ENCODE results near the gene ADAMTS2.

The ADAMTS2 gene

DNA sequence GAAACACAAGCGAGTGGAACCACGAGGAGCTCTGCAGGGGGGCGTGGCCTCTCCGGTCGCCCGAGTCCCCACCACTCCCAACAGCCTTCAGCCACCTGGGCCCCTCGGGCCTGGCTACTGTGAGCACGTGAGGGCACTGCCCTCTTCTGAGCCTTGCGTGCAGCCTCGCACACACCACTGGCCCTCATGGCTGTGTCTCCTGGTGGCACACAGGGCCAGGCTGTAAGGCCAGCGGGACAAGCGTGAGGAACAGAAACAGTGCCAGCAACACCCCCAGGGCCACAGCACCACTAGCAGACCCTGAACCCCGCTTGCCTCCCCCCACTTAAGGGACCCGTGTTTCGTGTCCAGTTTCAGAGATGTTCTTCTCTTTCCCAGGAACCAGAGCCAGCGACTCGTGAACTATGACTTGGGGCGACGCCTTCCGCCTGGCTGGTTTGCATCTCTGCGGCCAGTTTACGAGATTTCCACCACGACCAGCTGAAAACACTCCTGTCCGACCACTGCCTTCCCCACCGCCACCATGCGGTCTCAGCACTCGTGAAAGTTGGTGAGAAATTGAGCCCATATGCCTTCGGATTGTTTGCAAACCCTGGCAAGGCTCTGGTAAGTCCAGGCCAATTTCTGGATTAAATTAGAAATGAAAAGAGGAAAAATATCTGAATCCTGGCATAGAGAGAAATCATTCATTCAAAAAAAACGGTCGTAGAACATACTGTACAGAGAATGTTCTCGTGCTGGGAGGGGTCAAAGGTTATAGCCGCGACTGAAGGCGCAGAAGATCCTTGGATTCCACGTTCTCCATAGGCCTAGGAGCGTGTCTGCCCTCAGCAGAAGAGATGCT lies 149.5 kb downstream of the ADAMTS2 start:
- no peak for DNase-seq (ENCODE audit: extremely low spot score)
- TF ChIP-seq ARNT (IDR thresholded peaks at IDR 0.05) (no peak), SUZ12 (IDR thresholded peaks at IDR 0.05) (no peak), CTBP1 (IDR thresholded peaks at IDR 0.05; ENCODE audit: borderline replicate concordance) (no peak), FOXM1 (IDR thresholded peaks at IDR 0.05; ENCODE audit: borderline replicate concordance) (no peak), ZNF384 (IDR thresholded peaks at IDR 0.05) (no peak), L3MBTL2 (conservative IDR thresholded peaks at IDR 0.05) (no peak), FOXK2 (IDR thresholded peaks at IDR 0.05) (no peak), LEF1 (IDR thresholded peaks at IDR 0.05; ENCODE audit: borderline replicate concordance) (no peak), NFRKB (IDR thresholded peaks at IDR 0.05) (no peak), TARDBP (IDR thresholded peaks at IDR 0.05) (no peak), BHLHE40 (IDR thresholded peaks at IDR 0.05; ENCODE audit: borderline replicate concordance) (no peak), FOXA1 (IDR thresholded peaks at IDR 0.05) (no peak), SP1 (IDR thresholded peaks at IDR 0.05) (no peak), HDGF (IDR thresholded peaks at IDR 0.05; ENCODE audit: borderline replicate concordance) (no peak), ELF4 (IDR thresholded peaks at IDR 0.05) (no peak)
- TF ChIP-seq, protein P1, sequence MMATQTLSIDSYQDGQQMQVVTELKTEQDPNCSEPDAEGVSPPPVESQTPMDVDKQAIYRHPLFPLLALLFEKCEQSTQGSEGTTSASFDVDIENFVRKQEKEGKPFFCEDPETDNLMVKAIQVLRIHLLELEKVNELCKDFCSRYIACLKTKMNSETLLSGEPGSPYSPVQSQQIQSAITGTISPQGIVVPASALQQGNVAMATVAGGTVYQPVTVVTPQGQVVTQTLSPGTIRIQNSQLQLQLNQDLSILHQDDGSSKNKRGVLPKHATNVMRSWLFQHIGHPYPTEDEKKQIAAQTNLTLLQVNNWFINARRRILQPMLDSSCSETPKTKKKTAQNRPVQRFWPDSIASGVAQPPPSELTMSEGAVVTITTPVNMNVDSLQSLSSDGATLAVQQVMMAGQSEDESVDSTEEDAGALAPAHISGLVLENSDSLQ (IDR thresholded peaks at IDR 0.05), result no peak
- CTCF ChIA-PET, result no interaction called here
- POLR2A ChIA-PET, result no interaction called here

DNA sequence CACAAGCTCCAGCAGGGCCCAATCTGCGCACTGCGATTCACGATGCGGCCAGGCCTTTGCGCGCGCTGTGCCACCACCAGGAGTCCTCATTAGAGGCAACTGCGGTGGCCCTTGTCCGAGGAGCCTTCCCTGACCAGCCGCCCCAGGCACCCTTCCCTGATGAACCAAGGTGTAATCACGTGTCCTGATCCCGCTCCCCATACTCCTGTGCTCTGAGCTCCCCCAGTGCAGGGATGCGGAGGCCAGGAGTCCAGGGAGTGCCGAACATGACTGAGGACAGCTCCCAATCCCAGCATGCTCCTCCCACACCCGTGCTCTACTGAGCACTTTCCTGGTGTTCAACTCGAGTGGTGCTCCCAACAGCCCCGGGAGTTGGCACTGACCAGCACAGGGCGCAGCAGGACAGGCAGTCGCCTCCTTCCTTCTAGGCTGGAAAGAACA lies 150.3 kb downstream of the ADAMTS2 start:
- TF ChIP-seq FOXK2 (IDR thresholded peaks at IDR 0.05) (no peak), FOXA1 (IDR thresholded peaks at IDR 0.05) (no peak), SUZ12 (IDR thresholded peaks at IDR 0.05) (no peak), ZNF384 (IDR thresholded peaks at IDR 0.05) (no peak), HDGF (IDR thresholded peaks at IDR 0.05; ENCODE audit: borderline replicate concordance) (no peak), ELF4 (IDR thresholded peaks at IDR 0.05) (no peak)
- TF ChIP-seq, protein P1 (IDR thresholded peaks at IDR 0.05), result no peak
- POLR2A ChIA-PET, result no interaction called here
- CTCF ChIA-PET, result no interaction called here
- DNase-seq (ENCODE audit: extremely low spot score), result no peak

- DNase-seq (ENCODE audit: extremely low spot score), result no peak
- ChIA-PET POLR2A (no interaction called here), CTCF (no interaction called here)
- no peak for TF ChIP-seq ELF4 (IDR thresholded peaks at IDR 0.05)
- TF ChIP-seq TARDBP (IDR thresholded peaks at IDR 0.05), result no peak
- no peak for TF ChIP-seq FOXK2 (IDR thresholded peaks at IDR 0.05)
- TF ChIP-seq SP1 (IDR thresholded peaks at IDR 0.05), result no peak
- no peak for TF ChIP-seq NFRKB (IDR thresholded peaks at IDR 0.05)
- TF ChIP-seq L3MBTL2 (conservative IDR thresholded peaks at IDR 0.05), result no peak
Observed at GRCh38 chr5:179194201-179194910, 150.9 kb downstream of the ADAMTS2 start.

GRCh38 chr5:179193746-179194145 lies 151.5 kb downstream of the ADAMTS2 start:
- ChIA-PET POLR2A (no interaction called here), CTCF (no interaction called here)
- no peak for TF ChIP-seq NFRKB (IDR thresholded peaks at IDR 0.05)
- no peak for TF ChIP-seq CTBP1 (IDR thresholded peaks at IDR 0.05; ENCODE audit: borderline replicate concordance)
- TF ChIP-seq L3MBTL2 (conservative IDR thresholded peaks at IDR 0.05), result no peak
- no peak for TF ChIP-seq FOXM1 (IDR thresholded peaks at IDR 0.05; ENCODE audit: borderline replicate concordance)
- no peak for TF ChIP-seq ZNF384 (IDR thresholded peaks at IDR 0.05)
- no peak for TF ChIP-seq LEF1 (IDR thresholded peaks at IDR 0.05; ENCODE audit: borderline replicate concordance)
- TF ChIP-seq, protein P1 (IDR thresholded peaks at IDR 0.05), result no peak
- no peak for TF ChIP-seq FOXA1 (IDR thresholded peaks at IDR 0.05)
- TF ChIP-seq TARDBP (IDR thresholded peaks at IDR 0.05), result no peak
- TF ChIP-seq SP1 (IDR thresholded peaks at IDR 0.05), result no peak
- TF ChIP-seq SUZ12 (IDR thresholded peaks at IDR 0.05), result no peak
- TF ChIP-seq FOXK2 (IDR thresholded peaks at IDR 0.05), result no peak
- DNase-seq (ENCODE audit: extremely low spot score), result no peak

DNA sequence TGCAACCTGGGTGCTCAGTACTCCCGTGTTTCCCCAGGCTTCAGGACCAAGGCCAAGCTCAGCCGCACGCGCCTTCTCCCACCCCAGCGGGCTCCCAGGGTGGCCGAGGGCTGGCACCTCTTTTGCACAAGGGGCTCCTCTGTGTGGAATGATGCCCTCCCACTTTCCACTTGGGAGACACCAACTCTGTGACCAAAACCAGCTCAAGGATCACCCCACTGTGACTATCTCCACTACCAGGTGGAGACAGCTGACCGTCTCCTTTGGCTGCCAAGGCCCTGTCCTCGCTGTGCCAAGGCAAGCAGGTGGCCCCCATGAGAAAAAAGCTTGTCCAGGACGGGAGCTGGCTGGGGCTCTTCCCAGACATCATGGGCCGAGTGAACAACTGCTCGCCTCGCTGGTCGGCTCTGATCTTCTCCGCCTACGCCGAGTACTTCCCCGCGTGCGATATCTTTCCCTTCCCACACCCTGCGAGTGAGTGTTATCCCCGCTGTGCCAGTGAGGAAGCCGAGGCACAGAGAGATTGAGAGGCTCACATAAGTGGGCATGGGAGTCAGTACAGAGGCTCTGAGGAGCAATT lies 152.3 kb downstream of the ADAMTS2 start:
- ChIA-PET POLR2A (no interaction called here), CTCF (no interaction called here)
- TF ChIP-seq ARNT (IDR thresholded peaks at IDR 0.05) (no peak), SUZ12 (IDR thresholded peaks at IDR 0.05) (no peak), BHLHE40 (IDR thresholded peaks at IDR 0.05; ENCODE audit: borderline replicate concordance) (no peak), TARDBP (IDR thresholded peaks at IDR 0.05) (no peak), FOXA1 (IDR thresholded peaks at IDR 0.05) (no peak), ZNF384 (IDR thresholded peaks at IDR 0.05) (no peak), FOXM1 (IDR thresholded peaks at IDR 0.05; ENCODE audit: borderline replicate concordance) (no peak), CTBP1 (IDR thresholded peaks at IDR 0.05; ENCODE audit: borderline replicate concordance) (no peak), SP1 (IDR thresholded peaks at IDR 0.05) (no peak), ELF4 (IDR thresholded peaks at IDR 0.05) (no peak), NFRKB (IDR thresholded peaks at IDR 0.05) (no peak)
- no peak for DNase-seq (ENCODE audit: extremely low spot score)
